ENCODE results near the gene ZNF777. TPM values are rescaled to one million over a fixed set of nuclear protein-coding genes. Genes with fewer than 3 reads are reported as not detected.

Gene ZNF777
- total and polyA plus RNA-seq, 9 of the 15 experiments (the other 6 are each of a cell fraction or from before 2014, with no cell fraction given): 0.11 to 32.6 (median 9.0) TPM

DNA sequence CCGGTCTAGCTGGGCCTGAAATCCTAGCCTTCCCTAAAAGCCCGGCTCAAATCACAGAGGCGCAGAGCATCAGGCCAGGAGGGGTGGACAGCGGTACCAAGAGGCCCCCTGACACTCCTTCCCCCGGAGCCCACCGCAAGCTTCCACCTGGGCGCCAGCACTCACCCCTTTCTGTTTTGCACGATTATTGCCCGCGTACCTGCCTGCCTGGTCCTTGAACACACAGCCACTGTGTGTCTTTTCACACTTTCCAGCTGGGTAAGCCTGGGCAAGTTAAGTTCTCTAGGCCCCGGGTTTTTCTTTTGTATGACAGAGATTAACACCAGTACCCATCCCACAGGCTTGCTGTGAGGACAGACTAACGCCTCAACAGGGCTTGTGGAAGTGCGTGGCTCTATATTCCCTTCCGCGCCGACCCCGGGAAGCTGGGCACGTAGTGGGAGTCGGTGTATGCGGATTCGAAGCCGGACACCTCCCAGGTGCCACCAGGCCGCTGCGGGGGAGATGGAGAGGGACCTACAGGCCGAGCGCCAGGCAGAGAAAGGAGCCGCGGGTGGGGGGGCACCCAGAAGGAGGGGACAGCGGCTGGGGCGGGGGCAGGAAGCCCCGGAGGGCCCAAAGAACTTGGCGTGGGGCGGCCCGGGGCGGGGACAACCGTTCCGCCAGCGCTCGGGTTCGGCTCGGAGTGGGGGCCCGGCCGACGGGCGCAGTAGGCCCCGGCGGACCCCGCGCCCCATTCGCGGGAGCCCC, 36.0 kb upstream of the ZNF777 start (continued):
- peak; percentile 4 for TF ChIP-seq ZNF146 (CRISPR knock-in tag; IDR thresholded peaks at IDR 0.05; ENCODE audit: unreplicated experiment)
- no peak for TF ChIP-seq ZNF324 (CRISPR knock-in tag; IDR thresholded peaks at IDR 0.05)
- TF ChIP-seq TGIF2 (CRISPR knock-in tag; IDR thresholded peaks at IDR 0.05): 0 out of 2 replicates have a peak, but pooled peaks have one; percentile 54
- no peak for TF ChIP-seq SIN3B (IDR thresholded peaks at IDR 0.05; ENCODE audit: low read depth)
- TF ChIP-seq SIN3A (IDR thresholded peaks at IDR 0.05; ENCODE audit: borderline replicate concordance in 2 of 2, control insufficient read depth in 1 of 2, low read depth in 2 of 2, low read length in 2 of 2): no peak
- no peak for TF ChIP-seq RFX1 (IDR thresholded peaks at IDR 0.05)
- TF ChIP-seq CBX1 (IDR thresholded peaks at IDR 0.05; ENCODE audit: low read depth): 0 out of 2 replicates have a peak, but pooled peaks have one; percentile 34
- TF ChIP-seq, protein P1, sequence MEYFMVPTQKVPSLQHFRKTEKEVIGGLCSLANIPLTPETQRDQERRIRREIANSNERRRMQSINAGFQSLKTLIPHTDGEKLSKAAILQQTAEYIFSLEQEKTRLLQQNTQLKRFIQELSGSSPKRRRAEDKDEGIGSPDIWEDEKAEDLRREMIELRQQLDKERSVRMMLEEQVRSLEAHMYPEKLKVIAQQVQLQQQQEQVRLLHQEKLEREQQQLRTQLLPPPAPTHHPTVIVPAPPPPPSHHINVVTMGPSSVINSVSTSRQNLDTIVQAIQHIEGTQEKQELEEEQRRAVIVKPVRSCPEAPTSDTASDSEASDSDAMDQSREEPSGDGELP (CRISPR knock-in tag; IDR thresholded peaks at IDR 0.05; ENCODE audit: borderline replicate concordance): peak; percentile 38; the same call in 1 of the 2 replicates
- TF ChIP-seq CXXC5 (CRISPR knock-in tag; IDR thresholded peaks at IDR 0.05): no peak
- TF ChIP-seq, protein P2, sequence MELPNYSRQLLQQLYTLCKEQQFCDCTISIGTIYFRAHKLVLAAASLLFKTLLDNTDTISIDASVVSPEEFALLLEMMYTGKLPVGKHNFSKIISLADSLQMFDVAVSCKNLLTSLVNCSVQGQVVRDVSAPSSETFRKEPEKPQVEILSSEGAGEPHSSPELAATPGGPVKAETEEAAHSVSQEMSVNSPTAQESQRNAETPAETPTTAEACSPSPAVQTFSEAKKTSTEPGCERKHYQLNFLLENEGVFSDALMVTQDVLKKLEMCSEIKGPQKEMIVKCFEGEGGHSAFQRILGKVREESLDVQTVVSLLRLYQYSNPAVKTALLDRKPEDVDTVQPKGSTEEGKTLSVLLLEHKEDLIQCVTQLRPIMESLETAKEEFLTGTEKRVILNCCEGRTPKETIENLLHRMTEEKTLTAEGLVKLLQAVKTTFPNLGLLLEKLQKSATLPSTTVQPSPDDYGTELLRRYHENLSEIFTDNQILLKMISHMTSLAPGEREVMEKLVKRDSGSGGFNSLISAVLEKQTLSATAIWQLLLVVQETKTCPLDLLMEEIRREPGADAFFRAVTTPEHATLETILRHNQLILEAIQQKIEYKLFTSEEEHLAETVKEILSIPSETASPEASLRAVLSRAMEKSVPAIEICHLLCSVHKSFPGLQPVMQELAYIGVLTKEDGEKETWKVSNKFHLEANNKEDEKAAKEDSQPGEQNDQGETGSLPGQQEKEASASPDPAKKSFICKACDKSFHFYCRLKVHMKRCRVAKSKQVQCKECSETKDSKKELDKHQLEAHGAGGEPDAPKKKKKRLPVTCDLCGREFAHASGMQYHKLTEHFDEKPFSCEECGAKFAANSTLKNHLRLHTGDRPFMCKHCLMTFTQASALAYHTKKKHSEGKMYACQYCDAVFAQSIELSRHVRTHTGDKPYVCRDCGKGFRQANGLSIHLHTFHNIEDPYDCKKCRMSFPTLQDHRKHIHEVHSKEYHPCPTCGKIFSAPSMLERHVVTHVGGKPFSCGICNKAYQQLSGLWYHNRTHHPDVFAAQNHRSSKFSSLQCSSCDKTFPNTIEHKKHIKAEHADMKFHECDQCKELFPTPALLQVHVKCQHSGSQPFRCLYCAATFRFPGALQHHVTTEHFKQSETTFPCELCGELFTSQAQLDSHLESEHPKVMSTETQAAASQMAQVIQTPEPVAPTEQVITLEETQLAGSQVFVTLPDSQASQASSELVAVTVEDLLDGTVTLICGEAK (IDR thresholded peaks at IDR 0.05): no peak
- TF ChIP-seq, protein P2 (CRISPR knock-in tag; IDR thresholded peaks at IDR 0.05): peak; percentile 40; the same call in 1 of the 2 replicates
- TF ChIP-seq, protein P3, sequence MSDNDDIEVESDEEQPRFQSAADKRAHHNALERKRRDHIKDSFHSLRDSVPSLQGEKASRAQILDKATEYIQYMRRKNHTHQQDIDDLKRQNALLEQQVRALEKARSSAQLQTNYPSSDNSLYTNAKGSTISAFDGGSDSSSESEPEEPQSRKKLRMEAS (CRISPR knock-in tag; IDR thresholded peaks at IDR 0.05): 0 out of 2 replicates have a peak, but pooled peaks have one; percentile 20
- TF ChIP-seq ZNF830 (CRISPR knock-in tag; IDR thresholded peaks at IDR 0.05): 0 out of 2 replicates have a peak, but pooled peaks have one; percentile 25
- TF ChIP-seq ETV6 (IDR thresholded peaks at IDR 0.05; ENCODE audit: borderline replicate concordance in 1 of 2, low read depth in 2 of 2, low read length in 1 of 2): no peak
- TF ChIP-seq ETV6 (CRISPR knock-in tag; IDR thresholded peaks at IDR 0.05; ENCODE audit: borderline replicate concordance): no peak
- no peak for TF ChIP-seq MAFF (IDR thresholded peaks at IDR 0.05; ENCODE audit: low read length)
- peak; percentile 11 for TF ChIP-seq SAP30 (IDR thresholded peaks at IDR 0.05; ENCODE audit: borderline replicate concordance, insufficient read depth, low read depth, low read length, poor library complexity, severe bottlenecking)

All from K562 (cell line).